ENCODE results near the gene MINDY1.

The MINDY1 gene

GRCh38 chr1:151006327-151007052, at the start of gene MINDY1:
Gene MINDY1, minus strand, starts transcription at chr1:151006902. Its CDS starts 4,285 bp downstream, at chr1:151002617.
- DNase-seq (ENCODE audit: low spot score) = peak; percentile 81

- DNase-seq (ENCODE audit: low spot score) = no peak
Measured at GRCh38 chr1:151056149-151056548, 49.4 kb upstream of the MINDY1 start.

GRCh38 chr1:151055581-151055980, 48.9 kb upstream of the MINDY1 start:
- no peak for DNase-seq (ENCODE audit: low spot score)

- no peak for DNase-seq (ENCODE audit: low spot score)
Measured at GRCh38 chr1:151054971-151055547, 48.4 kb upstream of the MINDY1 start.

- no peak for DNase-seq (ENCODE audit: low spot score)
Measured at GRCh38 chr1:151051356-151052009, 44.8 kb upstream of the MINDY1 start.

GRCh38 chr1:151050051-151050688, 43.5 kb upstream of the MINDY1 start:
- DNase-seq (ENCODE audit: low spot score) = no peak

- no peak for DNase-seq (ENCODE audit: low spot score)
Measured at GRCh38 chr1:151049458-151049857, 42.8 kb upstream of the MINDY1 start.

- no peak for DNase-seq (ENCODE audit: low spot score)
Measured at GRCh38 chr1:151048645-151049032, 41.9 kb upstream of the MINDY1 start.

- DNase-seq (ENCODE audit: low spot score) = peak; percentile 79
Measured at GRCh38 chr1:151047925-151048644, 41.4 kb upstream of the MINDY1 start.

- peak; percentile 87 for DNase-seq (ENCODE audit: low spot score)
Measured at GRCh38 chr1:151047591-151047924, 40.9 kb upstream of the MINDY1 start, which contains the start of gene C1orf56. Gene C1orf56, plus strand, starts transcription at chr1:151047751. Its CDS starts 97 bp downstream, at chr1:151047848.

- DNase-seq (ENCODE audit: low spot score) = no peak
Measured at GRCh38 chr1:151043163-151043562, 36.5 kb upstream of the MINDY1 start.

GRCh38 chr1:151039521-151039920, 32.8 kb upstream of the MINDY1 start:
- no peak for DNase-seq (ENCODE audit: low spot score)

GRCh38 chr1:151037032-151037431, 30.3 kb upstream of the MINDY1 start:
- no peak for DNase-seq (ENCODE audit: low spot score)

GRCh38 chr1:151036356-151036755, 29.7 kb upstream of the MINDY1 start, which contains the start of gene BNIPL:
Gene BNIPL, plus strand, starts transcription at chr1:151036586. Its CDS starts 140 bp downstream, at chr1:151036726.
- DNase-seq (ENCODE audit: low spot score) = no peak

- DNase-seq (ENCODE audit: low spot score) = no peak
Measured at GRCh38 chr1:151035167-151035566, 28.5 kb upstream of the MINDY1 start.

GRCh38 chr1:151032164-151032563, 25.5 kb upstream of the MINDY1 start:
- no peak for DNase-seq (ENCODE audit: low spot score)

- DNase-seq (ENCODE audit: low spot score) = no peak
Measured at GRCh38 chr1:151026460-151026859, 19.8 kb upstream of the MINDY1 start.

- peak; percentile 81 for DNase-seq (ENCODE audit: low spot score)
Measured at GRCh38 chr1:151024540-151025146, 17.9 kb upstream of the MINDY1 start.

GRCh38 chr1:151013518-151013917, 6.8 kb upstream of the MINDY1 start:
- DNase-seq (ENCODE audit: low spot score) = no peak

- DNase-seq (ENCODE audit: low spot score) = no peak
Measured at GRCh38 chr1:151012684-151013471, 6.2 kb upstream of the MINDY1 start.

All from hepatic stellate cell (primary cell).